IMR-90 (cell line): Measurements from ENCODE around the gene HAUS5. TPM values are rescaled to one million over a fixed set of nuclear protein-coding genes. Genes with fewer than 3 reads are reported as not detected.

ENCODE experiments used
- ATAC-seq: fragments of 200-7000 bp; cut with Tn5 transposase; 2 replicates; pipeline ENCODE4 v1.9.1; 2020; ENCODE audit warnings: low read depth, mild to moderate bottlenecking, moderate library complexity
- BruUV-seq: library from RNA; stranded (reverse); fragments of 400-500 nt; replicated peaks from 2 replicates; lab custom pipeline; 2021; lab: Mats Ljungman, UMichigan
- CTCF ChIA-PET: fragments of 300-600 bp; formaldehyde crosslinking; extraction: SDS; loops from one replicate; lab custom pipeline; 2021; ENCODE audit warnings: antibody characterized with exemption; lab: Yijun Ruan, JAX
- POLR2A ChIA-PET: fragments of 300-600 bp; sonication (Branson Sonifier 250); formaldehyde crosslinking; loops from one replicate; lab custom pipeline; 2022; ENCODE audit warnings: antibody characterized with exemption; ENCODE audit not compliant: unreplicated experiment; lab: Charles Lee
- DNase-seq: peaks from one replicate; pipeline ENCODE4 v3.0.0; 2013
- H2AFZ ChIP-seq: replicated peaks from 2 replicates; pipeline ENCODE3; 2013; ENCODE audit warnings: low read length, mild to moderate bottlenecking; ENCODE audit not compliant: poor library complexity
- H2AK5ac ChIP-seq: 2 replicates; pipeline ENCODE4 v1.6.1; 2013; ENCODE audit warnings: low read depth, low read length, inconsistent platforms
- H2AK9ac ChIP-seq: replicated peaks from 2 replicates; pipeline ENCODE3; 2013; ENCODE audit warnings: mild to moderate bottlenecking, low read depth, low read length, moderate library complexity; ENCODE audit not compliant: poor library complexity
- H2BK120ac ChIP-seq: 2 replicates; pipeline ENCODE4 v1.6.1; 2013; ENCODE audit warnings: low read depth, low read length, inconsistent platforms
- H2BK15ac ChIP-seq: 3 replicates; pipeline ENCODE4 v1.6.1; 2013; ENCODE audit warnings: low read depth, low read length, inconsistent platforms
- H2BK20ac ChIP-seq: 2 replicates; pipeline ENCODE4 v1.6.1; 2013; ENCODE audit warnings: low read depth, mild to moderate bottlenecking, inconsistent platforms, low read length, moderate library complexity
- H2BK5ac ChIP-seq: 2 replicates; pipeline ENCODE4 v1.6.1; 2013; ENCODE audit warnings: mild to moderate bottlenecking, low read depth, low read length, inconsistent platforms; ENCODE audit not compliant: poor library complexity, severe bottlenecking
- H3K14ac ChIP-seq: replicated peaks from 2 replicates; pipeline ENCODE4 v1.6.1; 2013; ENCODE audit warnings: low read depth, low read length, inconsistent platforms
- H3K18ac ChIP-seq: 2 replicates; pipeline ENCODE4 v1.6.1; 2013; ENCODE audit warnings: low read depth, low read length, control low read depth
- H3K23ac ChIP-seq: 2 replicates; pipeline ENCODE4 v1.6.1; 2013; ENCODE audit warnings: low read depth, low read length, inconsistent platforms
- H3K27ac ChIP-seq: 2 replicates; pipeline ENCODE4 v1.5.1; 2013; ENCODE audit warnings: mild to moderate bottlenecking, control low read depth, low read length; ENCODE audit not compliant: insufficient read depth
- H3K27me3 ChIP-seq: 2 replicates; pipeline ENCODE4 v1.6.1; 2013; ENCODE audit warnings: low read length; ENCODE audit not compliant: control insufficient read depth, insufficient read depth
- H3K36me3 ChIP-seq: 2 replicates; pipeline ENCODE4 v1.6.1; 2013; ENCODE audit warnings: low read length, mixed read lengths; ENCODE audit not compliant: control insufficient read depth, insufficient read depth
- H3K4ac ChIP-seq: 2 replicates; pipeline ENCODE4 v1.6.1; 2013; ENCODE audit warnings: low read depth, low read length, inconsistent platforms
- H3K4me1 ChIP-seq: 2 replicates; pipeline ENCODE4 v1.6.1; 2013; ENCODE audit warnings: low read length, mixed read lengths; ENCODE audit not compliant: control insufficient read depth, insufficient read depth
- H3K4me2 ChIP-seq: 2 replicates; pipeline ENCODE4 v1.6.1; 2013; ENCODE audit warnings: low read depth, mild to moderate bottlenecking, control low read depth, low read length, moderate library complexity
- H3K4me3 ChIP-seq: 2 replicates; pipeline ENCODE4 v1.5.1; 2013; ENCODE audit warnings: low read depth, mild to moderate bottlenecking, control low read depth, low read length, moderate library complexity; ENCODE audit not compliant: insufficient read depth
- H3K56ac ChIP-seq: 2 replicates; pipeline ENCODE4 v1.6.1; 2013; ENCODE audit warnings: low read length, inconsistent platforms; ENCODE audit not compliant: insufficient read depth; ENCODE audit errors: extremely low read depth
- H3K79me1 ChIP-seq, 2 experiments: 2 replicates each; pipeline ENCODE4 v1.6.1; 2013; ENCODE audit warnings: low read length in 2 of 2, inconsistent platforms in 1 of 2, low read depth in 1 of 2
- H3K9ac ChIP-seq: 2 replicates; pipeline ENCODE4 v1.6.1; 2013; ENCODE audit warnings: low read depth, low read length, control low read depth
- H3K9me1 ChIP-seq: 2 replicates; pipeline ENCODE4 v1.6.1; 2013; ENCODE audit warnings: low read length, inconsistent platforms; ENCODE audit not compliant: insufficient read depth
- H3K9me3 ChIP-seq: 2 replicates; pipeline ENCODE4 v1.6.1; 2013; ENCODE audit warnings: low read length; ENCODE audit not compliant: control insufficient read depth, insufficient read depth
- H4K20me1 ChIP-seq: 2 replicates; pipeline ENCODE4 v1.6.1; 2013; ENCODE audit warnings: low read length, inconsistent platforms; ENCODE audit not compliant: insufficient read depth
- H4K5ac ChIP-seq: 2 replicates; pipeline ENCODE4 v1.6.1; 2013; ENCODE audit warnings: mild to moderate bottlenecking, low read depth, low read length, control low read depth
- H4K8ac ChIP-seq, 2 experiments: 2 replicates each; pipeline ENCODE4 v1.6.1; 2013; ENCODE audit warnings: low read depth in 2 of 2, low read length in 2 of 2, control low read depth in 1 of 2, inconsistent platforms in 1 of 2
- H4K91ac ChIP-seq: 2 replicates; pipeline ENCODE4 v1.6.1; 2013; ENCODE audit warnings: low read depth, low read length, inconsistent platforms; ENCODE audit not compliant: insufficient read depth
- CTCF ChIP-seq: conservative IDR thresholded peaks from 2 replicates; pipeline ENCODE4 v1.5.1; 2012; ENCODE audit warnings: mild to moderate bottlenecking, low read depth, low read length, improper control_type of control experiment
- NFE2L2 ChIP-seq: fragments of 150-350 bp; IDR thresholded peaks from 2 replicates; pipeline ENCODE4 v1.6.1; 2016; ENCODE audit warnings: low read depth, mild to moderate bottlenecking, low read length
- WGBS, 2 experiments: methylation state at CpG; one replicate each; pipeline versions ENCODE4 v1.1.5 to v1.1.7; 2013; ENCODE audit warnings: missing lambda C conversion rate in 2 of 2; ENCODE audit not compliant: insufficient read length in 1 of 2; ENCODE audit errors: extremely low coverage in 2 of 2; 5-methylcytosine and 5-hydroxymethylcytosine counted together
- dilution Hi-C: fragments of 300-500 bp; cut with HindIII; formaldehyde crosslinking; loops from one replicate; pipeline ENCODE4 v1.14.3; 2018; ENCODE audit warnings: low sequenced_read_pairs; ENCODE audit not compliant: unreplicated experiment
- in situ Hi-C: fragments of 300-500 bp; cut with MboI; formaldehyde crosslinking; loops from 3 replicates; pipeline ENCODE4 v1.14.3; 2019; ENCODE audit warnings: low sequenced_read_pairs, inconsistent platforms, mixed read lengths
- intact Hi-C: fragments of 100-400 bp; cut with micrococcal nuclease; formaldehyde crosslinking; loops from 2 replicates; pipeline ENCODE4 v1.10.0; 2022
- polyA plus RNA-seq, 3 experiments: library from polyadenylated mRNA; depleted of rRNA; stranded (reverse); fragments of >200 nt; gene quantifications; 2 replicates each; pipeline ENCODE4 v1.2.3, GENCODE V29; 2012; ENCODE audit warnings: low replicate concordance in 1 of 3
- total RNA-seq: library from RNA; depleted of rRNA; stranded (reverse); fragments of >200 nt; gene quantifications from 2 replicates; pipeline ENCODE4 v1.2.3, GENCODE V29; 2012

Gene HAUS5
- total and polyA plus RNA-seq, 2 of the 4 experiments (the other 2 are of a cell fraction) = 3.4 to 6.2 TPM

- WGBS, 2 experiments = no CpG with 5 or more reads among the region's 1 CpG
- CTCF ChIA-PET = no interaction called here
These were observed 29.8 kb upstream of the HAUS5 start for GRCh38 chr19:35582760-35583159.

More at GRCh38 chr19:35582760-35583159, 29.8 kb upstream of the HAUS5 start:
- no peak for TF ChIP-seq CTCF
- no peak for TF ChIP-seq NFE2L2
- Histone ChIP-seq H3K9me3 (no peaks in the 10 kb centered on the region; the same call in 1 of the 2 replicates), H3K36me3 (no peaks in the 10 kb centered on the region), H3K4me1 (no peaks in the 10 kb centered on the region), H3K9me1 (no peaks in the 10 kb centered on the region), H2BK20ac (no peak overlapping the region), H2BK15ac (no peak overlapping the region), H3K4me3 (no peak overlapping the region), H2AK5ac (no peak overlapping the region), H2AK9ac (no peak overlapping the region), H3K79me1 (no peaks in the 10 kb centered on the region), H3K14ac (no peak overlapping the region), H3K9ac (no peak overlapping the region), H3K4me2 (no peak overlapping the region), H2AFZ (no peak overlapping the region), H3K27ac (no peak overlapping the region), H4K5ac (no peak overlapping the region), H3K27me3 (peaks cover 2% of the 10 kb centered on the region), H2BK120ac (no peak overlapping the region), H4K20me1 (no peaks in the 10 kb centered on the region), H3K23ac (no peak overlapping the region), H3K4ac (no peak overlapping the region), H4K8ac (no peak overlapping the region), H3K18ac (no peak overlapping the region), H4K91ac (no peak overlapping the region), H3K56ac (no peak overlapping the region), H2BK5ac (no peak overlapping the region)
- BruUV-seq = no TSS peak
- DNase-seq (no peak), ATAC-seq (no peak)
- in situ Hi-C loops = loop anchor here (25.0 kb wide), 1 partner anchor 245 kb away; the partner anchor contains the start of genes CD22 and FFAR1
- intact Hi-C loops = no loop called here
- POLR2A ChIA-PET = no interaction called here
- dilution Hi-C loops = no loop called here
